LNCaP clone FGC (cell line): ENCODE measurements around the gene ULBP1.
"Not testable (repeated sequence)": the region's sequence is repeated elsewhere in the genome, so short reads cannot be mapped to it uniquely, and the experiment has no call there.

ENCODE experiments used
- DNase-seq: peaks from one replicate; pipeline ENCODE4 v3.0.0-alpha.2; 2011; ENCODE audit warnings: low read depth
- H3K4me3 ChIP-seq: 2 replicates; pipeline ENCODE4 v1.5.1; 2011; ENCODE audit warnings: mild to moderate bottlenecking, low read depth, low read length, control low read depth
- TF ChIP-seq, protein P1 (sequence below): IDR thresholded peaks from 2 replicates; pipeline ENCODE4 v1.5.1; 2012; ENCODE audit warnings: mild to moderate bottlenecking; ENCODE audit not compliant: control insufficient read depth, insufficient read depth; ENCODE audit errors: extremely low read depth

Gene ULBP1

GRCh38 chr6:149990661-149991471 lies 27.1 kb downstream of the ULBP1 start:
- TF ChIP-seq, protein P1, sequence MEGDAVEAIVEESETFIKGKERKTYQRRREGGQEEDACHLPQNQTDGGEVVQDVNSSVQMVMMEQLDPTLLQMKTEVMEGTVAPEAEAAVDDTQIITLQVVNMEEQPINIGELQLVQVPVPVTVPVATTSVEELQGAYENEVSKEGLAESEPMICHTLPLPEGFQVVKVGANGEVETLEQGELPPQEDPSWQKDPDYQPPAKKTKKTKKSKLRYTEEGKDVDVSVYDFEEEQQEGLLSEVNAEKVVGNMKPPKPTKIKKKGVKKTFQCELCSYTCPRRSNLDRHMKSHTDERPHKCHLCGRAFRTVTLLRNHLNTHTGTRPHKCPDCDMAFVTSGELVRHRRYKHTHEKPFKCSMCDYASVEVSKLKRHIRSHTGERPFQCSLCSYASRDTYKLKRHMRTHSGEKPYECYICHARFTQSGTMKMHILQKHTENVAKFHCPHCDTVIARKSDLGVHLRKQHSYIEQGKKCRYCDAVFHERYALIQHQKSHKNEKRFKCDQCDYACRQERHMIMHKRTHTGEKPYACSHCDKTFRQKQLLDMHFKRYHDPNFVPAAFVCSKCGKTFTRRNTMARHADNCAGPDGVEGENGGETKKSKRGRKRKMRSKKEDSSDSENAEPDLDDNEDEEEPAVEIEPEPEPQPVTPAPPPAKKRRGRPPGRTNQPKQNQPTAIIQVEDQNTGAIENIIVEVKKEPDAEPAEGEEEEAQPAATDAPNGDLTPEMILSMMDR: no peak
- H3K4me3 ChIP-seq: peak overlapping the region; percentile 42
- no peak for DNase-seq

- not testable (repeated sequence) for H3K4me3 ChIP-seq, DNase-seq
These were observed 27.7 kb downstream of the ULBP1 start for GRCh38 chr6:149991472-149991795.

DNA sequence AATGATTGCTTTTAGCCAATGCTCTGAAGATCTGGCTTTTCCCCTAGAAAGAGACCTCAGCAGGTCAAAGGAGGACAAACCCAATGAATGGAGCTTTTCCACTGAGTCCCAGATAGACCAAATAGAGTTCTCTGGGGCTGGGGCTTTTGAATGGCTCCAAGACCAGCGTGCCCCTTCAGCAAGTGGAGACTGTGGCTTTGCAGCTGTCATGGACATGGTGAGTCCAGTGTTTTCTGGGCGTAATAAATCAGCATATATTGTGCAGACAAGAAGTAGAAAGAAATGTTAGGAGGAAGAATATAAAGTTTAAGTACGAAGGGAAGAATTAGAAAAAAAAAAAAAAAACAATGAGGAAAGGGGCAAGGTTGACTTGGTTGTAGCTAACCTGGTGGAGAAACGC lies 28.1 kb downstream of the ULBP1 start:
- TF ChIP-seq, protein P1: no peak

GRCh38 chr6:149995235-149995750 lies 31.6 kb downstream of the ULBP1 start:
- no peak overlapping the region for H3K4me3 ChIP-seq
- TF ChIP-seq, protein P1: no peak
- DNase-seq: no peak

More for the DNA sequence above, 28.1 kb downstream of the ULBP1 start:
- no peak overlapping the region for H3K4me3 ChIP-seq
- DNase-seq: no peak

DNA sequence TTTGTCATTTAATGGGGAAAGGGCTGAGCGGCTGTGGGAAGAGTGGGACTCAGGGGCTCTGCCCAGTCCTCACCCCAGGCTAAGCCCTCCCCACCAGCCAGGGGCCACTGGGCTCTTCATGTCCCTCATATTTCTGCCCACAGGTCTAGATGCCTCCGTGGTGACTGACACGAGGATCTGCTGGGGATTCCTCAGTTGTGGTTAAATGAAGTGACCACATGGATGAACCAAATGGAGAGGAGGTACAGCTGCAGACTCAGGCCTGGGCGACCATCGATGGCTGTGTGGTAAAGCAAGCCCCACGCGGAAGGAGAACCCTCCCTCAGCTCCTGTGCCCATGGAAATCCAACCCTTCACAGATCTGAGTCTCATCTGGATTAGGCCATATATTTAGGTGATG lies 32.2 kb downstream of the ULBP1 start:
- no peak overlapping the region for H3K4me3 ChIP-seq
- TF ChIP-seq, protein P1: no peak
- DNase-seq: no peak

DNA sequence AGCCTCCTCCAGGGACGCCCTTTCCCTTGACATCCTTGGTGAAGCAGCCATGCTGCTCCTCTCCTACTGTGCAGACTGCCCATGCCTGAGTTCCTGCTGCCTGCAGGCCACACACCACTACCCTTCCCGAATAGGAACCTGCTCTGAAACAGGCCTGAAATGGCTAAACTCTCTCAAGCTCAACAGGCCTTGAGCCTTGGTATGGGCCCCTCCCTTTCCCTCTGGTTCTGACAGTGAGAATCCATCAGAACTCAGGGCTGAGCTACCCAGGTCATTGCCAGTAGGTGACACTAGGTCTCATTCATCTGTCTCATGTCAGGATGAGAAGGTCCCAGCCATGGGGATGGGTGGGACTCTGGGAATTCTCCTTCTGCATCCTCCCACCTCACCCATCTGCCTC lies 35.9 kb downstream of the ULBP1 start:
- no peak for DNase-seq
- H3K4me3 ChIP-seq: no peak overlapping the region
- TF ChIP-seq, protein P1: no peak

GRCh38 chr6:150001295-150002008 lies 37.7 kb downstream of the ULBP1 start:
- no peak overlapping the region for H3K4me3 ChIP-seq
- no peak for DNase-seq
- TF ChIP-seq, protein P1: no peak
